Measurements from ENCODE around the gene LRMDA.
A peak's percentile ranks its signal among the peaks of the same experiment; 100 is the strongest.

Gene LRMDA

GRCh38 chr10:76444034-76444800 is 1012.8 kb downstream of the LRMDA start:
- no peak overlapping the region for H3K4me3 ChIP-seq (ENCODE audit: low read depth, low read length)
- no peak for TF ChIP-seq CTCF (conservative IDR thresholded peaks at IDR 0.05; ENCODE audit: low read depth, low read length)
- DNase-seq (ENCODE audit: low read depth), result peak; percentile 38

- no peak for TF ChIP-seq CTCF (conservative IDR thresholded peaks at IDR 0.05; ENCODE audit: low read depth, low read length)
- DNase-seq (ENCODE audit: low read depth), result no peak
- no peak overlapping the region for H3K4me3 ChIP-seq (ENCODE audit: low read depth, low read length)
These were observed 1016.2 kb downstream of the LRMDA start for GRCh38 chr10:76447578-76447977.

GRCh38 chr10:76451911-76452310 is 1020.5 kb downstream of the LRMDA start:
- no peak for TF ChIP-seq CTCF (conservative IDR thresholded peaks at IDR 0.05; ENCODE audit: low read depth, low read length)
- no peak overlapping the region for H3K4me3 ChIP-seq (ENCODE audit: low read depth, low read length)
- DNase-seq (ENCODE audit: low read depth), result no peak

GRCh38 chr10:76453332-76453731 is 1021.9 kb downstream of the LRMDA start:
- TF ChIP-seq CTCF (conservative IDR thresholded peaks at IDR 0.05; ENCODE audit: low read depth, low read length), result no peak
- DNase-seq (ENCODE audit: low read depth), result no peak
- H3K4me3 ChIP-seq (ENCODE audit: low read depth, low read length), result no peak overlapping the region

GRCh38 chr10:76453997-76454396 is 1022.6 kb downstream of the LRMDA start:
- no peak overlapping the region for H3K4me3 ChIP-seq (ENCODE audit: low read depth, low read length)
- no peak for TF ChIP-seq CTCF (conservative IDR thresholded peaks at IDR 0.05; ENCODE audit: low read depth, low read length)
- no peak for DNase-seq (ENCODE audit: low read depth)

- H3K4me3 ChIP-seq (ENCODE audit: low read depth, low read length), result no peak overlapping the region
- TF ChIP-seq CTCF (conservative IDR thresholded peaks at IDR 0.05; ENCODE audit: low read depth, low read length), result no peak
- no peak for DNase-seq (ENCODE audit: low read depth)
These were observed 1023.2 kb downstream of the LRMDA start for GRCh38 chr10:76454506-76455140.

GRCh38 chr10:76456197-76456596 is 1024.8 kb downstream of the LRMDA start:
- TF ChIP-seq CTCF (conservative IDR thresholded peaks at IDR 0.05; ENCODE audit: low read depth, low read length), result no peak
- no peak overlapping the region for H3K4me3 ChIP-seq (ENCODE audit: low read depth, low read length)
- DNase-seq (ENCODE audit: low read depth), result peak; percentile 78
